Transverse colon (tissue), 4 donors: Measurements from ENCODE around the gene NLGN1. TPM values are rescaled to one million over a fixed set of nuclear protein-coding genes. Genes with fewer than 3 reads are reported as not detected.

ENCODE experiments used
- DNase-seq: peaks from one replicate; pipeline ENCODE4 v3.0.0-alpha.2; 2019
- H3K27ac ChIP-seq, 4 donors: fragments of 200-600 bp; sonication (generic); 2 replicates each; pipeline ENCODE4 v1.5.1; 2016 to 2018; ENCODE audit warnings: inconsistent platforms in 4 of 4
- H3K27me3 ChIP-seq: fragments of 200-600 bp; sonication (generic); 2 replicates; pipeline ENCODE4 v1.5.1; 2017; ENCODE audit warnings: inconsistent platforms
- H3K36me3 ChIP-seq, 4 donors: fragments of 200-600 bp; sonication (generic); 2 replicates each; pipeline ENCODE4 v1.5.1; 2017 to 2019; ENCODE audit warnings: inconsistent platforms in 4 of 4
- H3K4me1 ChIP-seq, 4 donors: fragments of 200-600 bp; sonication (generic); 2 replicates each; pipeline ENCODE4 v1.5.1; 2017 to 2020; ENCODE audit warnings: inconsistent platforms in 4 of 4
- H3K4me3 ChIP-seq, 4 donors: fragments of 200-600 bp; sonication (generic); 1 replicate in 1 of 4; 2 replicates in 3 of 4; pipeline versions ENCODE4 v1.5.1 to v1.6.1; 2017 to 2019; ENCODE audit warnings: inconsistent platforms in 4 of 4
- H3K9me3 ChIP-seq, 2 donors: fragments of 200-600 bp; sonication (generic); 2 replicates each; pipeline ENCODE4 v1.5.1; 2017 to 2019; ENCODE audit warnings: inconsistent platforms in 2 of 2
- CTCF ChIP-seq, 5 experiments: fragments of 200-600 bp in 3 of 5; fragments of 450-650 bp in 2 of 5; sonication (generic) in 3 of 5; IDR thresholded peaks; 1 replicate in 2 of 5; 2 replicates in 3 of 5; pipeline ENCODE4 v1.5.1; 2016 to 2017; ENCODE audit warnings: antibody characterized with exemption in 5 of 5, inconsistent platforms in 3 of 5, mild to moderate bottlenecking in 2 of 5, moderate library complexity in 1 of 5
- EP300 ChIP-seq: sonication (generic); formaldehyde crosslinking; IDR thresholded peaks from one replicate; pipeline ENCODE4 v1.6.1; 2017; ENCODE audit warnings: antibody characterized with exemption, low read depth
- POLR2A ChIP-seq: fragments of 450-650 bp; IDR thresholded peaks from one replicate; pipeline ENCODE4 v1.6.1; 2016; ENCODE audit warnings: antibody characterized with exemption, mild to moderate bottlenecking, moderate library complexity
- POLR2AphosphoS5 ChIP-seq, 3 donors: sonication (generic); formaldehyde crosslinking; IDR thresholded peaks; one replicate each; pipeline ENCODE4 v1.6.1; 2016; ENCODE audit warnings: antibody characterized with exemption in 3 of 3
- WGBS, 2 donors: methylation state at CpG; one replicate each; pipeline ENCODE4 v1.1.5; 2018; ENCODE audit warnings: low coverage in 1 of 2; 5-methylcytosine and 5-hydroxymethylcytosine counted together
- in situ Hi-C, 4 donors: fragments of 200-750 bp; cut with MboI; loops; one replicate each; pipeline versions ENCODE4 v1.15.0 to v1.15.1; 2017; ENCODE audit warnings: low sequenced_read_pairs in 3 of 4, low pct_ligation_motif_present in 1 of 4, low pct_unique_long_range_greater_than_20kb in 1 of 4
- intact Hi-C: fragments of 100-400 bp; cut with DNase I; formaldehyde crosslinking; loops from one replicate; pipeline ENCODE4 v1.15.1; 2023; ENCODE audit warnings: low total_unique reads
- total RNA-seq, 4 donors: library from RNA; depleted of rRNA; stranded (reverse); fragments of >200 nt; gene quantifications; one replicate each; pipeline ENCODE4 v1.1.0, GENCODE V29; 2016

Gene NLGN1
- total RNA-seq, 4 donors from 2014 or later = 0.40 to 5.2 (median 1.9) TPM; not detected in 1

DNA sequence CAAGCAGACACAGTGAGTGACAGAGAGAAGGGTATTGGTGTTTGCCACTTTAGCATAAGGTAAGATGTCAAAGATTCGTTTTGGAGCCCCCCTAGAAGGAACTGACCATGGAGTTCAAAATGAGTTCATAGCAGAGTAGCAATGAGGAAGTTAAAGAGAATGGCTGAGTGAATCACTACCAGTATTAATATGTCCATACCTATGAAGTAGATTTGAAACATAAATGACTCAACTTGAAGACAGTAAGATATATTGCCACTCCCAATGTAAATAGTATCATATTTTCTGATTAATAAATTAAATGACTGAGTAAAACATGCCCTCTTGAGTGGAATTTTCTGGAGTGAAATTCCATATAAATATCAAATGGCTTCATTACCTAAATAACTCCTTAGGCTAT, 675.1 kb downstream of the NLGN1 start:
- Histone ChIP-seq H3K9me3 (no peaks in the 10 kb centered on the region), H3K4me3 (no peak overlapping the region), H3K27ac (no peak overlapping the region), H3K27me3 (no peaks in the 10 kb centered on the region), H3K4me1 (no peaks in the 10 kb centered on the region), H3K36me3 (no peaks in the 10 kb centered on the region)
- in situ Hi-C loops = no loop called here
- TF ChIP-seq EP300 (no peak), POLR2A (no peak), CTCF (IDR thresholded peaks at IDR 0.05) (no peak), POLR2AphosphoS5 (IDR thresholded peaks at IDR 0.05) (no peak)
- no peak for DNase-seq
- 12% methylated on average over 1 of the region's 1 CpG; no CpG with 5 or more reads in 1 of the 2 donors for WGBS, 2 donors
- intact Hi-C loops = no loop called here

- Histone ChIP-seq H3K27ac (no peak overlapping the region), H3K36me3 (no peaks in the 10 kb centered on the region), H3K27me3 (no peaks in the 10 kb centered on the region), H3K9me3 (no peaks in the 10 kb centered on the region), H3K4me3 (no peak overlapping the region), H3K4me1 (no peaks in the 10 kb centered on the region)
- WGBS, 2 donors = 84 to 90% methylated on average over 3 of the region's 3 CpGs
- no peak for DNase-seq
- TF ChIP-seq EP300 (no peak), POLR2A (no peak), POLR2AphosphoS5 (IDR thresholded peaks at IDR 0.05) (no peak), CTCF (IDR thresholded peaks at IDR 0.05) (no peak)
- in situ Hi-C loops = no loop called here
- intact Hi-C loops = no loop called here
Measured at GRCh38 chr3:174083706-174084105, 686.2 kb downstream of the NLGN1 start.

GRCh38 chr3:174089592-174089991, 692.0 kb downstream of the NLGN1 start:
- H3K9me3 ChIP-seq = no peaks in the 10 kb centered on the region
- TF ChIP-seq CTCF (IDR thresholded peaks at IDR 0.05) (no peak), EP300 (no peak), POLR2AphosphoS5 (IDR thresholded peaks at IDR 0.05) (no peak), POLR2A (no peak)
- no peaks in the 10 kb centered on the region for H3K27me3 ChIP-seq
- intact Hi-C loops (no loop called here), in situ Hi-C loops (no loop called here)
- no peaks in the 10 kb centered on the region for H3K36me3 ChIP-seq
- 32 to 35% methylated on average over 2 of the region's 2 CpGs for WGBS, 2 donors
- no peak overlapping the region for H3K27ac ChIP-seq
- no peak for DNase-seq
- no peaks in the 10 kb centered on the region for H3K4me1 ChIP-seq
- H3K4me3 ChIP-seq = no peak overlapping the region

DNA sequence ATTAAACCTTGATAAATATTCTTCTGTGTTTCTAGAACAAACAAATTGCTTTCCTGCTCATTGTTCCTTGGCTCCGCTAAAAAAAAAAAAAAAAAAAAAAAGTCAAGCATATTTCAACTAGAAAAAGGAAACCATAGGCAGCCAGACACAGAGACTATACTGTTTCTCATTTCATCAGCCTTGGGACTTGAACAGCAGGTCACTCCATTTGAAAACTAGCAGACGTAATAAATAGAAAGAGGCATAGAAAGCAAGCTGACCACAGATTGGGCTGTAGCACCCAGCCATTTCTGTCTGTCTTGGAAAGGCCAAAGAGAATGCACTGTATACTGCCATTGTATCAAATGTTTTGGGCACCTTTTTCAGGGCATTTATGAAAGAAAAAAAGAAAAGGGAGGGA, 697.1 kb downstream of the NLGN1 start:
- intact Hi-C loops = no loop called here
- TF ChIP-seq EP300 = no peak
- TF ChIP-seq CTCF (IDR thresholded peaks at IDR 0.05) = no peak
- TF ChIP-seq POLR2A = no peak
- TF ChIP-seq POLR2AphosphoS5 (IDR thresholded peaks at IDR 0.05) = no peak
- Histone ChIP-seq H3K4me3 (no peak overlapping the region), H3K36me3 (no peaks in the 10 kb centered on the region), H3K9me3 (no peaks in the 10 kb centered on the region), H3K27ac (no peak overlapping the region), H3K27me3 (no peaks in the 10 kb centered on the region), H3K4me1 (no peaks in the 10 kb centered on the region)
- in situ Hi-C loops = no loop called here
- 85 to 86% methylated on average over 2 of the region's 2 CpGs for WGBS, 2 donors
- DNase-seq = no peak
